Measurements from ENCODE around the gene HSPB2.

HSPB2 gene

DNA sequence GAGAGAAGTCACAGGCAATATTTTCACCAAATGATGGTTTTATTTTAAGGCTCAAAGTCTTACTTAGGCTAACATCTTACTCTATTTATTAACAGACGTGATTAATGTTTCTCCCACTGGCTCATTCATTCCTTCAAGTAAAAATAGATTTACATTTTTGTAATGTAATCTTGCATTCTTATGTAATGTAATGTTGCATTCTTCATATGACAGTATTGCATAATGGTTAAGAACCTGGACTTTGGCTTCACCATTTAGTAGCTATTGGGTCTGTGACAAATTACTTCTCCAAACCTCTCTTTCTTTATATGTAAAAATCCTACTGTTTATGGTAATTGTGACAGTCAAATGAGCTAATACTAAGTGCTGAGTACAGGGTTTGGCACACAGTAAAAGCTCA is 21.3 kb downstream of the HSPB2 start:
- Histone ChIP-seq H3K4me2 (no peak overlapping the region), H3K27ac (no peak overlapping the region), H3K36me3 (no peaks in the 10 kb centered on the region), H4K20me1 (no peaks in the 10 kb centered on the region), H3K4me1 (peaks cover 35 to 41% (median 38%) of the 10 kb centered on the region in 10 experiments), H3K9ac (no peak overlapping the region), H3K9me3 (replicated peaks in 1 of 11) (no peaks in the 10 kb centered on the region), H3K27me3 (peaks cover 0 to 27% (median 15%) of the 10 kb centered on the region in 11 experiments; a peak in 14 of 22 replicates), H3K4me3 (no peak overlapping the region)
- no peak for TF ChIP-seq Cebpa-rat (IDR thresholded peaks at IDR 0.05)

DNA sequence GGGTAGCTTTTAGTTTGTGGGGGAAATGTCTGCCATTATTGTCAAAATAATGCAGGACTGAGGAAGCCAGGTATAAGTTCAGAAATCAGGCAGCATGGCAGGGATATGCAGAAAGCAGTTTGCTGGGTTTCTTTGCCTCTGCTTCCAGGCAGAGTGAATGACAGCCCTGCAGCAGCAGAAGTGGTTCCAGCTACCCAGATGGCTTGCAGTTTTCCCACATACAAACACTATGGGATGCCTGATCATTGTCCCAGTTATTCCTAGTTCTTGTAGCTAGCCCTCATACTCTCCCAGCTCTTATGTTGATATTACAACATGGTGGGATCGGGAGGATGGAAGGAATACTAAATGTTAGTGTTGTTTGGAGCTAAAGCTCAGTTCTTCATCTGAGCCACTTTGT is 21.8 kb downstream of the HSPB2 start:
- Histone ChIP-seq H3K27me3 (peaks cover 0 to 27% (median 15%) of the 10 kb centered on the region in 11 experiments; a peak in 14 of 22 replicates), H3K4me2 (no peak overlapping the region), H3K4me1 (peaks cover 39 to 45% (median 41%) of the 10 kb centered on the region in 10 experiments), H3K9me3 (replicated peaks in 1 of 11) (no peaks in the 10 kb centered on the region), H4K20me1 (no peaks in the 10 kb centered on the region), H3K9ac (no peak overlapping the region), H3K27ac (no peak overlapping the region), H3K36me3 (no peaks in the 10 kb centered on the region), H3K4me3 (no peak overlapping the region)
- no peak for TF ChIP-seq Cebpa-rat (IDR thresholded peaks at IDR 0.05)

DNA sequence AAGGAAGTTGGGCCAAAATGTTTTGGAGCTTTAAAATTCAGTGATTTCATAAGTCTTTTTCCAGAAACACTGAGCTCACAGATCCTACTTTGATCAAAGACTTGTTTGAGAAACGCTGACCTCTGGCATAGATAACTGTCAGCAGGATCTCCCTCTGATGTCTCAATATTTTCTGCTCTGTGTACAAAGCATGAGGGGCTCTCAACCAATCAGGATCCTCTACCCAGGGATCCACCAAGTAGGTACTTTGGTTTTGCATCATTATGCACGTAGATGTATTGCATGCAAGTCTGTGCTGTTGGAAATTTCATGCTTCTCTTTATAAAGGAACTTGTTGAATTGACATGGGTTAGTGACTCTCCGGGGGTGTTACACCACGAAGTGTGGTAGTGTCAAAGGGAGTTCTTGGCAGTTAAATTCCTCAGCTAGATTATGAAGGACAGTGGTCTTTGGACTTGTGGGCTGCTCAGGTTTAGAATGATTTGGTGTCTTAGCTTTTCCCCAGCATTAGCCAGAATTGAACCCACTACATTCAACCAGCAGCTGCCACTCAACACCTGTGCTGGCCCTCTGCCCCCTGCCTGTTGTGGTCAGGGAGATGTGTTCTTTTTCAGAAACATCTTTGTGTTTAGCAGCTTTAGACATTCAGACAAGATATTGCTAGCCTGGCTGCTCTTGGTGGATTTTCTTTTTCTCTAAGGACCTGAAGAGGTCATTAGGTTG is 22.9 kb downstream of the HSPB2 start:
- Histone ChIP-seq H3K9ac (peak overlapping the region in 2 of 11 experiments; percentile 11 to 73; a peak in 2 of 22 replicates), H3K4me2 (peak overlapping the region; percentile 74 to 94 (median 94))
- TF ChIP-seq Cebpa-rat (IDR thresholded peaks at IDR 0.05): no peak

DNA sequence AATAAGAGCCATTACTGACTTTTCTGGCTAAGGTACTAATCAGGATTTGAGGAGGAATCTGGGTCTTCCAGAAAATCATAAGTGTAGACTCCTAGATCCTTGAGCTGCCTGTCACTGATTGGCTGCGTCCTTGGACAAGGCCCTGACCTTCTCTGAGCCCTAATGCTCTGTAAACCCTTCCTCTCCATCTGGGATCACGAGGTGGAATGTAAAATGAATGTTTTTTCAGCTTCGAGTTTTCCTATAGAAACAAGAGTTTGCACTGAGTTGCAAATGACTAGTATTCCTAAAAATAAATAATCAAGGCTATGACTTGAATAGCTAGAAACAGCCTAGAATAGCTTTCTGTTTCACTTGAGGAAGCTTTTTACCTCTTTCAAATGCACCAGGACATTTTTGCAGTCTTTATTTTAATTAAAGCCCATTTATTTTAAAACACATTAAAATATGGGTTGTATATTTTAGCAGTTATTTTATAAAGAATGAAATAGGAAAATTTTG is 23.6 kb downstream of the HSPB2 start:
- H3K4me2 ChIP-seq: peak overlapping the region; percentile 74 to 94 (median 94)
- peak overlapping the region in 9 of 11 experiments; percentile 43 to 73 (median 64); a peak in 14 of 22 replicates for H3K9ac ChIP-seq
- H4K20me1 ChIP-seq: no peaks in the 10 kb centered on the region
- no peak for TF ChIP-seq Cebpa-rat (IDR thresholded peaks at IDR 0.05)
- H3K27me3 ChIP-seq: peaks cover 0 to 27% (median 15%) of the 10 kb centered on the region in 11 experiments; a peak in 14 of 22 replicates
- H3K4me1 ChIP-seq: peaks cover 39 to 45% (median 42%) of the 10 kb centered on the region in 10 experiments
- 0 out of 22 replicates have a peak overlapping the region, but pooled peaks of 2 of the 11 experiments have one; percentile 12 to 26 for H3K27ac ChIP-seq
- no peaks in the 10 kb centered on the region for H3K36me3 ChIP-seq
- H3K9me3 ChIP-seq (replicated peaks in 1 of 11): no peaks in the 10 kb centered on the region
- peak overlapping the region; percentile 65 to 77 (median 70) for H3K4me3 ChIP-seq

More for the DNA sequence above, 22.9 kb downstream of the HSPB2 start:
- Histone ChIP-seq H3K9me3 (replicated peaks in 1 of 11) (no peaks in the 10 kb centered on the region), H3K27me3 (peaks cover 0 to 27% (median 15%) of the 10 kb centered on the region in 11 experiments; a peak in 14 of 22 replicates), H3K4me3 (no peak overlapping the region; a peak in 1 of 20 replicates), H3K4me1 (peaks cover 39 to 45% (median 42%) of the 10 kb centered on the region in 10 experiments), H3K36me3 (no peaks in the 10 kb centered on the region), H3K27ac (0 out of 22 replicates have a peak overlapping the region, but pooled peaks of 1 of the 11 experiments have one; percentile 12), H4K20me1 (no peaks in the 10 kb centered on the region)

DNA sequence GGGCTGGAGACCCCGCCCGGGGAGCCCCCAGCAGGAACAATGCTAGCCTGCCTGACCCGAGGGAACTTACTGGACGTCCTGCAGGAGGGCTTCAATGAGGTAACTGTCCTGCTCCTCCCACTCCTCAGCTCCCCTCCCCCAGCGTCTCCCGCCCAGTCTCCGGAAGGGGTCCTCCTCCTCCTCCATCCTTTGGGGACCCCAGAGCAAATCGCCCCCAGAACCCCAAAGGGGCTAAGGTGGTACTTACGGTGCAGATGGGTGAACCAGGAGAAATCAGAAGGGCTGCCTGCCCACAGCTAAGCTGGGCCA is 24.9 kb downstream of the HSPB2 start:
- Histone ChIP-seq H3K4me3 (peak overlapping the region; percentile 65 to 77 (median 70)), H3K27ac (peak overlapping the region in 5 of 11 experiments; percentile 26 to 50 (median 29); a peak in 7 of 22 replicates), H3K36me3 (no peaks in the 10 kb centered on the region), H3K9ac (peak overlapping the region; percentile 43 to 73 (median 65)), H3K27me3 (peaks cover 0 to 27% (median 15%) of the 10 kb centered on the region in 11 experiments; a peak in 14 of 22 replicates), H4K20me1 (no peaks in the 10 kb centered on the region; a peak in 1 of 22 replicates), H3K4me1 (peaks cover 39 to 45% (median 42%) of the 10 kb centered on the region in 10 experiments), H3K4me2 (peak overlapping the region; percentile 74 to 94 (median 94)), H3K9me3 (replicated peaks in 1 of 11) (no peaks in the 10 kb centered on the region)
- TF ChIP-seq Cebpa-rat (IDR thresholded peaks at IDR 0.05): no peak

DNA sequence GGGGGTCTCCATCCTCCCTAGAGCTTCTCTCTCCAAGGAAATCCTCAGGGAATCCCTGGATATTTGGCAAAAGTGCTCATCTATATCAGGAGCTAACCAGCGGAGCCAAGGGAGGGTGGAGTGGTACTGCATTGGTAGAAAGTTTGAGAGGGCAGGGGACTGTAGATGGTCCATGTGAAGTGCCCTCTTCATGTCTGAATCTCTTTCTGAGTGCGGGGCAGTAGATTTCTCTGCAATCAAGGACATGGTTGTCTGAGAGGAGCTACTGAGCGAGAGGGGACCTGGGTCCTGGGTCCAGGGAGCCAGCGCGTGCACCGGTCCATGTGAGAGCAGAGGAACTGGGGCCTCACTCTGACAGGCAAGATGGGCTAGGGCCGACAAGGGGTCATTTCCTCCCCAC is 25.3 kb downstream of the HSPB2 start:
- Histone ChIP-seq H3K4me2 (peak overlapping the region; percentile 74 to 94 (median 94)), H3K4me1 (peaks cover 39 to 45% (median 42%) of the 10 kb centered on the region in 10 experiments), H3K9me3 (replicated peaks in 1 of 11) (no peaks in the 10 kb centered on the region), H3K36me3 (no peaks in the 10 kb centered on the region), H4K20me1 (no peaks in the 10 kb centered on the region; a peak in 1 of 22 replicates), H3K27ac (no peak overlapping the region), H3K27me3 (peaks cover 0 to 27% (median 15%) of the 10 kb centered on the region in 11 experiments; a peak in 14 of 22 replicates), H3K9ac (peak overlapping the region in 1 of 11 experiments; percentile 73; a peak in 1 of 22 replicates), H3K4me3 (peak overlapping the region in 7 of 10 experiments; percentile 68 to 74 (median 70); a peak in 8 of 20 replicates)
- TF ChIP-seq Cebpa-rat (IDR thresholded peaks at IDR 0.05): no peak

DNA sequence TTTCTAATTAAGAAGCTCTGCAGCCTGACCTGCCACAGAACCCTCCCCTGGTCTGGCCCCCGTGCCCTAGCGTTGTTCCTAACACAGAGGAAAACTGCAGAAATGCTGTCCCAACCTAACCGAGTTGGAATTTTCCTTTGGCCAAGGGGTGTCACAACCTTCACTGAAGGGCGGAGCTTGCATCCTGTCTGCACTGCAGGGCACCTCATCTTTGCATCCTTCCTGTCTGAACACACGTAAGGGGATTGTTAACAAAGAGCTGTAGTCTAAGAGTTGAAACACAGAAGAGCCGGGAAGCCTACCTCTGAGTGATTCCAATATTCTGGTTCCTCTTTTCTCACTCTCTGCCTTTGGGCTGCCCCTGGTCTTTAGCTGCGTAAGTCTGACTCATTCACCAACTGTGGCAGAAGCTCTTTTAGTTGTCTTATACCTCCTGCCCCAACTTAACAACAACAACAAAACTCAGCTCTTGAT is 26.2 kb downstream of the HSPB2 start:
- peak overlapping the region; percentile 36 to 94 (median 94) for H3K4me2 ChIP-seq
- H3K9ac ChIP-seq: peak overlapping the region in 4 of 11 experiments; percentile 4 to 31 (median 11); a peak in 3 of 22 replicates
- peak overlapping the region in 6 of 11 experiments; percentile 33 to 63 (median 51); a peak in 12 of 22 replicates for H3K27ac ChIP-seq
- H3K27me3 ChIP-seq: peaks cover 0 to 27% (median 15%) of the 10 kb centered on the region in 11 experiments; a peak in 14 of 22 replicates
- peaks cover 39 to 45% (median 42%) of the 10 kb centered on the region in 10 experiments for H3K4me1 ChIP-seq
- no peaks in the 10 kb centered on the region; a peak in 1 of 22 replicates for H4K20me1 ChIP-seq
- peak overlapping the region in 1 of 10 experiments; percentile 25; a peak in 3 of 20 replicates for H3K4me3 ChIP-seq
- TF ChIP-seq Cebpa-rat (IDR thresholded peaks at IDR 0.05): no peak
- H3K9me3 ChIP-seq (replicated peaks in 1 of 11): no peaks in the 10 kb centered on the region
- H3K36me3 ChIP-seq: no peaks in the 10 kb centered on the region

DNA sequence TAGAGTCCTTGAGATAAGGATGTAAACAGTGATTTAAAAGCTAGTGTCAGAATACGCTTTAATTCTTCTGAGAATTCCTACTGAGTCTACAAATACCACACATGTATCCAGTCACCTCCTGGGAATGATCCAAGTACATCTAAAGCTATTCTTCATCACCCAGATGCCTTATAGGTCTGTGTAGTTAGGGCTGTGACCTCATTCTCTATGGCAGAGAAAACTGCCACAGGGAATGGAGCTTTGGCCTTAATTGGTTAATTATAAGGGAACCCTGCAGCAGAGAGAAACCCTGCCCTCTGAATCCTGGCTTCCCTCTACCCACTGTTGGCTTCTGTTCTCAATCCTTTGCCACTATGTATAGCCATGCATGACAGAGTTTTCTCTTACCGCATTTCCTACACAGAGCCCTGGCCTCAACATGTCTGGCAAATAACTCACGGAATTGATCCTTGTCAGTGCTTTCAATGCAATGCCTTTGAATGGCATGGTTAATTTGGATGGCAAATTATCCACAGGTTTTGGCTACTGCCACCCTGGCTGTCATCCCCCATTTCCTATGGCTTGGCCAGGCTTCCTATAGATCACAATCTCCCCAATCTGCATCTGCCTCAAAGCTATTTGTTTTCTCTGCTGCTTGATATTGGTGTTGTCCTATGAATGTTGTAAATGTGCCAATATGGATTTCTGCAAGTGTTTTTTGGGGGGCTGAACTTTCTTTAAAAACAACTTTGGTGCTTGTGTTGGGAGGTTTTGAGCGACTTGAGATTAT is 27.5 kb downstream of the HSPB2 start:
- Histone ChIP-seq H3K9ac (no peak overlapping the region), H3K4me3 (no peak overlapping the region), H3K4me1 (peaks cover 37 to 44% (median 40%) of the 10 kb centered on the region in 10 experiments)

More for the DNA sequence above, 27.5 kb downstream of the HSPB2 start:
- H3K27ac ChIP-seq: no peak overlapping the region
- H3K4me2 ChIP-seq: no peak overlapping the region
- H3K27me3 ChIP-seq: peaks cover 0 to 27% (median 15%) of the 10 kb centered on the region in 11 experiments; a peak in 14 of 22 replicates
- no peaks in the 10 kb centered on the region; a peak in 1 of 22 replicates for H4K20me1 ChIP-seq
- H3K9me3 ChIP-seq (replicated peaks in 1 of 11): no peaks in the 10 kb centered on the region
- H3K36me3 ChIP-seq: no peaks in the 10 kb centered on the region
- TF ChIP-seq Cebpa-rat (IDR thresholded peaks at IDR 0.05): no peak

All from BLaER1 treated with 17β-estradiol and CSF1 and Interleukin-3, amounts not matched to agents 10 nM and 100 nM (cell line).